Measurements from ENCODE around the gene PLEKHB2.
"Not testable (repeated sequence)": the region's sequence is repeated elsewhere in the genome, so short reads cannot be mapped to it uniquely, and the experiment has no call there.

Gene PLEKHB2

DNA sequence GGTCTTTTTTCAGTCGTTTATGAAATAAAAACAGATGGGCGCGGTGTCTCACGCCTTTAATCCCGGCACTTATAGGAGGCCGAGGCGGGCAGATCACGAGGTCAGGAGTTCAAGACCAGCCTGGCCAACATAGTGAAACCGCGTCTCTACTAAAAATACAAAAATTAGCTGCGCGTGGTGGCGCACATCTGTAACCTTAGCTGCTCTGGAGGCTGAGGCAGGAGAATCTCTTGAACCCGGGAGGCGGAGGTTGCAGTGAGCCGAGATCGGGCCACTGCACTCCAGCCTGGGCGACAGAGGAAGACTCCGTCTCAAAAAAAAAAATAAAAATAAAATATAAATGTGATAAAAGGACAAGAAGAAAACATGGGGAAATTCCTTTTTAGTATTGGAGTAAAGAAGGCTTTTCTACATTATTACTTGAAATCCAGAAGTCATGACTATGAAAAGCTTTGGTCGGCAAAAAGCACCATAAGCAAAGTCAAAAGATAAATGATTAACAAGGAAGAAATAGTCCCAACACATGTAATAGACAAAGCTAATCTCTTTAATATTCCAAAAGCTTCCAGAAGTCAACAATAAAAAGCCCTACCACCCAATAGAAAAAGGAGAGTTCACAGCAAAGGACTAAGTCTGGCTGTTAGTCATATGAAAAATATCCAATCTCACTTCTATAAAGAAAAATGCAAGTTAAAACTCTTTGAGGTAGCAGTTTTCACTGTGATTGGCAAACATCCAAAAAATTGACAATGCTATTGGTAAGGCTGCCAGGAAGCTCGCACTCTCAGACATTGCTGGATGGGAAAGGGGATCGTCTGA, 10.5 kb upstream of the PLEKHB2 start:
- peak; percentile 12 for DNase-seq

DNA sequence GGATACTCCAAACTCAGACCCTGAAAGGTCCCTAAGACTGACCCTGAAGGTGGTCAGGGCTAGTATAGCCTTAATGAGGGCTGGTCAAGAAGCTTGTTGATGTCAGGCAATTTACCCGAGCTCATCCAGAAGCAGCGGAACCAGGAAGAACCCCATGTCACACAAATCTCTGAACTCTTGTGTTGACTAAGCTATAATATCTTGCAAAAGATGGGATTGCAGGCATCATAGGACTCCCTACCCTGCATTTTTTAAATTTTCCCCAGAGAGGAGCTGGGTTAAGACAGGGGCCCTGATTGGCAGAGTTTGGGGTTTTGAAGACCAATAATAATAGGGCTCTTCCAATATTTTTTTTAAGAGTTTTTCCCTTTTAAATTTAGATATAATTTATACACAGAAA, 2.0 kb upstream of the PLEKHB2 start:
- DNase-seq, result no peak

DNA sequence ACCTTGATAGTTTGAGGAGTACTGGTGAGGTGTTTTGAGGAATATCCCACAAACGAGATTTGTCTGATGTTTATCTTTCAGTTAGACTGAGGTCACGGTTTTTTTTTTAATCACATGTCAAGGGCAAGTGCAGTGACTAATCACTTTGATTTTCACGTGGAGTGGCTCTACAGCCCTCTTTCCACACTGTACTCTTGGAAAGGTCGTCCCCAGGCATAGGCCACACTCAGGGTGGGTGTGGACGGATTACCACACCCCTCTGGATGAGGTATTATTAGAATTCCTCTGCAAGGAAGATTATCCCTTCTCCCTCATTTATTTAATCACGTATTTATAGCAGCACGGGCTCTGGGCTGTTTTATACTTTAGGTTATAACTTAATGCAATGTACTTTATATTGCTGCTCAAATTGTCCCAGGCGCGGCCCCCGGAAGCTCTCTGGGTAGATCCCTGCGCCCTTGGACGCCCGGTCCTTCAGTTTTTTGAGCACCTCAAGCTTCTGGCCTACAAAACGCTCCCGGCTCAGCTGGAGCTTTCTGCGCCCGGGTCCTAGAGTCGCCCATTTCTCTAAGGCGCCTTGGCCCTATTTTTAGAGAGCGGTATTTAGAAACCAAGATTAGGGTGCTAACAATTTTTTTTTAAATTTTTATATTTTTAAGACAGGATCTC, 515 bp upstream of the PLEKHB2 start:
- DNase-seq, result peak; percentile 85

DNA sequence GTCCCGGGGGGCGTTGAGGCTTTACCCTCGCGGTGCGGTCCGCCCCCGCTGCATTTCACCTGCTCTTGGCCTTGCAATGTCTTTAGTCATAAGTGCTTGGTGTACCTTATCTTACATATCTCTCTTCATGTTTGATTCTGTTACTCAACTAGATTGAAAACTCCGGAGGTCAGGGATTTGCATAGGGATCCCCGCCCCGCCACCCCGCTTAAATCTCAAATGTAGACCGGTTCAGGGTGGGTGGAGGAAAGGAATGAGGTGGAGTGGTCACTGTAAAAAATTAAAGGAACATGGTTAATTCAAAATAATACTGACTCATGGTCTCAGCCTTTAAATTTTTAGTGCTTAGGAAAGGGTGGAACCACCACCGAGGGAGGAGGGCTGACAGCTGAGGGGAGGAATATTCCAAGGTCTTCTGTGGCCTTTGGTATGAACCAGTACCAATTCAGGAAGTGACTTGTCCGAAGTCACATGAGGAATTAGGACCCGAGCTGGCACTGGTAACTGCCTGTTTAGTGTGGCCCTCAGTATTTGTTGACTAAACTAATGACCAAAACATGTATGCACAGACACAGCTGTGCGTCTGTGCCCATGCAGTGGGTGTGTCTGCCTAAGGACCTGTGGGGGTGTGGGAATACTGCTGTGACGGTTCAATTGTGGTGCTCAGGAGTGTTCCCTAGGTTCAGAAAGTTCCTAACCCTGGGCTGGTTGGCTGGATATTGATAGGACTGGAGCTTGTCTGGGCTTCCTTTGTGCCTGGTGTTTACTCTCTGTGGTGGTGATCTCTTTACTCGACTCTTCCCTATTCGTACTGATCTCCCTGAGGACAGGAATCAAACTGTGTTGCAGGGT, 1.0 kb downstream of the PLEKHB2 start:
- peak; percentile 64 for DNase-seq

DNA sequence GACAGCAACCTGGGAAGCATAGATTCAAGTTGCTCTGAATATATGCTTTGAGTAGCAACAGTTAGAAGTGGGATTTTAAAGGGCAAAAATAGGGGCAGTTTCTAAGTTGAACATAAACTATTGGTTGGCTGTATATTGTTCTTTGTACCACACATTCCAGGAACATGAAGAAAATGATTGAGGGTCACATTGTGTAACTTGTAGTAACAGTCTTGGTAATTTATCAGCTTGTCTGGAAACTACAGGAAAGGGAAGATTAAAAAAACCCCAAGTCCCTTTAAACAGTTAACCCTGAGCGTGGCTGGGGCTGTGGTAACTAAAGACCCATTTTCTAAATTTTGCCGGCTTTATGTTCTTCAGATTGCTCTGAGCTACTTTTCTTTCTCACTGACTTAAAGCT, 7.4 kb downstream of the PLEKHB2 start:
- no peak for DNase-seq

DNA sequence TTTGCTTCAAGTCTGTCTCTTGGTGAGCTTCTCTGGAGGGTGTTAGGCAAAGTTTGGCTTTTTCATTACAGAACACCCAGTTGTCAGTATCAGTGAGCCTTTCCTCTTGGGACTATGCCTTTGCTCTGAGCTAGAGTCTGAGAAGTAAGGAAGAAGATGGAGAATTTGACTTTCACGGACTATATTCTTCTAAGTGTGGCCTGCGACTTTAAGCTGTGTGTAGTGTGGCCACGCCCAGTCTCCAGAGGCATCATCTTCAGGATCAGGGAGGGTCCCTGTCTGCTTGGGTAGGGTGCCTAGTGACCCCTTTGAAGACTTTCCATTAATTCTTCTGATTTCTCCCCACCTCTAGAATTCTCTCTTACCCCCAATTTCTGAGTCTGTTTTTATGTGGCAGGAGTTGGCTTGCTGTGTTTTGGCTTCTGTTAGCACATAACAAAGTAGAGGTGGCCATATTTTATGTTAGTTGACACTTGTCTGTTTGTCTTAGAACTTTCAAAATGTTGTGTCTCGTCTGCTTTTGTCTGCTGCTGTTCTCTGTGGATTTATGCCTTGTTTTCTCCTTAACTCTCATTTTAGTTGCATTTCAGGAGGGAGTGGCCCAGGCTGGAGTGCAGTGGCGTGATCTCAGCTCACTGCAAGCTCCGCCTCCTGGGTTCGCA, 8.6 kb downstream of the PLEKHB2 start:
- no peak for DNase-seq

DNA sequence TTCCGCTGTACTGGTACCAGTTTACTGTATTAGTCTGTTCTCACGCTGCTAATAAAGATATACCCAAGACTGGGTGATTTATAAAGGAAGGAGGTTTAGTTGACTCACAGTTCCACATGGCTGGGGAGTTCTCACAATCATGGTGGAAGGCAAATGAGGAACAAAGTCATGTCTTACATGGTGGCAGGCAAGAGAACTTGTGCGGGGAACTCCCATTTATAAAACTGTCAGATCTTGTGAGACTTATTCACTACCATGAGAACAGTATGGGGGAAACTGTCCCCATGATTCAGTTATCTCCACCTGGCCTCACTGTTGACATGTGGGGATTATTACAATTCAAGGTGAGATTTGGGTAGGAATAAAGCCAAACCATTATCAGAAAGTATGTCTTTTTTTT, 9.8 kb downstream of the PLEKHB2 start:
- not testable (repeated sequence) for DNase-seq

DNA sequence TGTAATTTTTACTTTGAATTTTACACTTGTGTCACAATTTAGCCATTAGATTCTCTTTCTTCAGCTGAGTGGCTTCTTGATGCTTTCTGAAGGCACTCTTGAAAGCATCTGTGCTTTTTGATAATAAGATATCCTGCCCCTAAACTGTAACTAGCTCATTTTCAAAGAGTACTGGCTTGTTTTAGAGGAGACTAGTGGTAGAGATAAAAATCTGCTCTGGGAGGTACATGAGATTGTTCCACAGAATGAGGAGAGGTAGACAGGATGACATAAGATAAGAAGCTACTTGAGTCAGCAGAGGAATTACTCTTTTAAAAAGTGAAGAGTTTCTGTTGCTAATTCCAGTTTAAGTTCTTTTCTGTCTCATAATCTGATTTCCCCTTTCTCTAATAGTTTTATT, 10.6 kb downstream of the PLEKHB2 start:
- DNase-seq, result no peak

DNA sequence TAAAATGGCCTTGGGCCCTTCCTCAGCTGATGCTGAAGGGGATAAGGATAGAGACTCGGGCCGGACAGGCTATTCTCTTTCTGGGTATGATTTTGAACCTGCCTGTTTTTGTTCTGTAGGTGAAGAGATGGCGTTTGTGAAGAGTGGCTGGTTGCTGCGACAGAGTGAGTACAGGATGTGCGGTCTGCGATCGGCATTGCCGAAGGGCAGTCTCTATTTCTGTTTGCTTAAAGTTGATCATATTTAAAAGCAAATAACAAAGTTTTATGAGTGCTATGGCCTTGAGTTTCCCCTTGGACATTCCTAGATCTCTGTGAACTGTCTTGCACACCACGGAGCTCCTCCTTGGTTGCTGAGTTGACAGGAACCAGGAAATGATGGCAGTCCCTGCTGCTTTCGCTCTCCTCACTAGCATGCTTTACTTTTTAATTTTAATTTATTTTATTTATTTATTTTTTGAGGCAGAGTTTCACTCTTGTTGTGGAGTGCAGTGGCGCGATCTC, 15.7 kb downstream of the PLEKHB2 start:
- no peak for DNase-seq

DNA sequence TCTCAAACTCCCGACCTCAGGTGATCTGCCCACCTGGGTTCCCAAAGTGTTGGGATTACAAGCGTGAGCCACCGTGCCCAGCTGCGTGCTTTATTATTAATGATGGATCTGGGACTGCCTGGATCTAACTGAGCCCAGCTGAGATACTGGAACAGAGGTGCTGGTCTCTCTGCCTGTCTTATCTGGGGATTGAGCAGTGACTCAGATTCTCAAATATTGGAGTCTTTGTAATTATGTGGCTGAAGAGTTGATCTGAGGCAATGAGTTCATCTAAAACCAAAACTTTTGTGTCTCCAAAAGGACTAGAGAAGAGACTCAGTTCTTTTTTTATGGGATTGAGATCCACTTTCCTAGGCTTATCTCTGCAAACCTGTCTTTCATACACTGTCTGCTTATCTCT, 16.3 kb downstream of the PLEKHB2 start:
- DNase-seq, result no peak

DNA sequence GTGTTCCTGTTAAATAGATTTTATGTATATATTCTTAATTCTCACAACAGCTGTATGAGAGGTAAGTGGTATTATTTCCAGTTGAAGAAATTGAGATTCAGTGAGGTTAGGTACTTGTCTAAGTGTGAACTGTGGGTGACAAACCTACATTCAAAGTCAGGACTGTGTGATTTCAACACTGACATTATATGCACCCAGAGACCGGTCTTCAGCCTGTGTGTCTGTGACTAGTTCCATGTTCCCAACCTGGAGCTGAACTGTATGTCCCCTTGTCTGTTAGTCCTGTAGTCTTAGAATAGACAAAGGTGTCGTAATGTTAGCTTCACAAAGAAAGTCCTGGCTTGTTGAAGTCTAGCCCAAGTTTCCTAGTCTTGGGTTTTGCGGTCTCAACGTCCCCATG, 17.4 kb downstream of the PLEKHB2 start:
- no peak for DNase-seq

DNA sequence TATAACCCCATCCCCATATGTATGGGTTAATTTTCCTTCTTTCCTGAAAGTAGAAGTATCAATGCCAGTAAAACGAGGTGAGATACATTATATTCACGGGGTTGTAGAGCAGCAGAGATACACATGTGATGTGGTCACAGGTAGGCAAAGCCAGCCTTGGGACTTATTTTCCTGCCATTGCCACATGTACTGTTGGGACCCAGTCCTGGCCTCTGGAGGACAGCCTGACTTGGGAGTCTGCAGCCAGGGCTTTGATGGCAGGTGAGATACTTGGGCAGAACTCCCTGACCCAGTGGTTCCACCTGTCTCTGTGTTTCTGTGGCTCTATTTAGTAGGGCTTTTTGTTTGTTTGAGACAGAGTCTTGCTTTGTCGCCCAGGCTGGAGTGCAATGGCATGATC, 18.1 kb downstream of the PLEKHB2 start:
- DNase-seq, result no peak

DNA sequence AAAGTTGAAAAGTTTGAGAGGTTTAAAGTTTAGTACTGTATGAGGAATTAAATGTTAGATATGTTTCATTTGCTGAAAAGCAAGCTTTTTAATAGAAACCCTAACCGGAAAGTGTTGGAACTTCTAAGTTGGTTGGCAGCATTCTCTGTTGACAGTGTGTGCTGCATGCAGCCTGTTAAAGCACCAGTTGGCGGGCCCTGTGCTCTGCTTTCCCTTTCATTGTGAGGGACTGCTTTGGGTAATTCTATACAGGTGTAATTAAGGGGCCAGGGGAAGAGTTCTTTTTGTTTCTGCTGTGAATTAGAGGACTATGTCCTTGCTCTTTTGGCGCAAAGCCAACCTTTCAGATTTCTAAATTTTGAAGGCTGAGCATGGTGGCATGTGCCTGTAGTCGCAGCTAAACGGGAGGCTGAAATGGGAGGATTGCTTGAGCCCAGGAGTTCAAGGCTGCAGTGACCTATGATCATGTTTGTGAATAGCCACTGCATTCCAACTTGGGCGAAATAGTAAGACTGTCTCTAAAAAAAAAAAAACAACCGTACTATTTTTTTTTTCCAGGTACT, 20.1 kb downstream of the PLEKHB2 start:
- peak; percentile 92 for DNase-seq

DNA sequence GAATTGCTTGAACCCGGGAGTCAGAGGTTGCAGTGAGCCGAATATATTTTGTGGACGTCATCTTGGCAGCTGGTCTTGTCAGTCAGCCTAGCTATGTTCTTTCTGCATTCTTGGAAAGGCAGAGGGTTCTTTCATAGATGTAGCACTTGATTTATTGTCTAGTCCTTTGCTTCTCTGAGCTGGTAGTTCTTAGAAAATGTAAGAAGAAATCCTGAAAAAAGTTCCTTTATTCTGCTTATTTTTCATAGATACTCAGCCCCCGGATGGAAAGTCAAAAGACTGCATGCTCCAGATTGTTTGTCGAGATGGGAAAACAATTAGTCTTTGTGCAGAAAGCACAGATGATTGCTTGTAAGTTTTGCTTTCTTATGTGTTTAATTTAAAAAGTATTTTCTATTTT, 21.3 kb downstream of the PLEKHB2 start:
- no peak for DNase-seq

DNA sequence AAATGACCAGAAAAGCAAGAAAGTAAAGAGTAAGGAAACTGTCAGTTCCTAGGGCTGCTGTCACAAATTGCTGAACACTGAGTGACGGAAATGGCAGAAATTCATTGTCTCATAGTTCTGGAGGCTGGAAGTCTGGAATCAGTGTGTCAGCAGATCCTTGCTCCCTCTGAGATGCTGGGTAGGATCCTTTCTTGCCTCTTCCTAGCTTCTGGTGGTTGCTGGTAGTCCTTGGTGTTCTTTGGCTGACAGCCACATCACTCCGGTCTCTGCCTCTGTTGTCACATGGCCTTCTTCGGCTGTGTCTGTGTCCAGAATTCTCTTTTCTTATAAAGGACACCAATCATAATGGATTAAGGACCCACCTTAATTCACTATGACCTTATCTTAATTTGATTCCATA, 21.9 kb downstream of the PLEKHB2 start:
- DNase-seq, result no peak

DNA sequence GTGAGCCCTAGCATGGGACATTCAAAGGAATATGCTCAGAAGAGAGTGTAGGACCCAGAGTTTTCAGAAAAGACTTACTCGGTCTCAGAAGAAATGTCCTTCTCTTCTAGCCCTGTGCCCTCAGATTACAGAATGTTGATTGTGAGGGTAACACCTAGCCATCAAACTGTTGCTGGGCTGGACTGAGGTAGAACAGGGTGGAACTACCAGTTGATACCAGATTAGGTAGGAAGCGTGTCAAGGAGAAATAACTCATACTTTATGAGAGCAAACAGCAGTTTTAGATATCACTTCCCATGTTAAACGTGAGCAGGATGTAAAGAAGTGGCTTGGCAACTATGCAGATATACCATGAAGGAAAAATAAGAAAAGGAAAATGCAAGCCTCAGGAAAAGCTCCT, 22.8 kb downstream of the PLEKHB2 start:
- DNase-seq, result no peak

DNA sequence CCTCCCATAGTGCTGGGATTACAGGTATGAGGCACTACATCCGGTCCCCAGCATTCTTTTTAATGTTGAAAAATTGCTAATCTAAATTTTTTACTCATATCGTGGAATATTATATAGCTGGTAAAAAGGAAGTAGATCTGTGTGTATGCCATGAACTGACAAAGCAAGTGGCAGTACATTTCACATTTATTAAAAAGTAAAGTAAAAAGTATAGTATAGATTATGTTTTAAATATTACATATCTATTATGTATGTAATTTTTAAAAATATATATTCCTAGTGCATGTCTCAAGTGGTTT, 25.1 kb downstream of the PLEKHB2 start:
- no peak for DNase-seq

DNA sequence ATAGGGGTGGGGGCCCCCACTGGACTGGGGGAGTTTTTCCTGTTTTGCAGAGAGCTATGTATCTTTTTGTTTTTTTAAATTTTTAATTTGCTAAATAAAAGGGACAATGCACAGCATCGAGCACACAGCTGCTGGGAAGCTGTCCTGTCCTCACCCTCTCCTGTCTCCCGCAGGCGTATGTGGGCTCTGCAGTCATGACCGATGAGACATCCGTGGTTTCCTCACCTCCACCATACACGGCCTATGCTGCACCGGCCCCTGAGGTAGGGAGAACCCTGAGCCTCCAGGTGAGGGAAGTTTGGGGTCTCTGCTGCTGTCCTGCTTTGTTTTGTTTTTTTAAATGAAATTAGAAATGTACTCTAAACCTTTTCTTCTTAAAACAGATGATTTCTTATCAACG, 27.6 kb downstream of the PLEKHB2 start:
- DNase-seq, result no peak

DNA sequence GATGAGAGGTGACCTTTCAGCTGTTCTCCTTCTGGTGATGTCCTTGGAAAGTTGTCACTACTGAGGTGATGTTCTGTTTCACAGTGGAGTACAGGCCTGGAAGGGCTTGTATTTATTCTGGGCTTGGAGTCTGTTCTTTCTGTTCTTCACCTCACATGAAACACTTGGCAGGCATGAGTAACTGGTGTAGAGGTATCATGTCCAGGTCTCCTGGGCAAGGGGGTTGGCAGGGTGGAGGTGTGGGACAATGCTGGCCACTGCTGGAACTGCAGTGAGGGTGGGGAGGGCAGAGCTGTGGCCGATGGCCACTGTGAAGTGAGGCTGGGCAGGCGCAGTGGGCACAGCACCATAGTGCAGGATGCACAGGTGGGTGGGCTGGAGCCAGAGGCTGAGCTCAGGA, 35.4 kb downstream of the PLEKHB2 start:
- DNase-seq, result no peak

DNA sequence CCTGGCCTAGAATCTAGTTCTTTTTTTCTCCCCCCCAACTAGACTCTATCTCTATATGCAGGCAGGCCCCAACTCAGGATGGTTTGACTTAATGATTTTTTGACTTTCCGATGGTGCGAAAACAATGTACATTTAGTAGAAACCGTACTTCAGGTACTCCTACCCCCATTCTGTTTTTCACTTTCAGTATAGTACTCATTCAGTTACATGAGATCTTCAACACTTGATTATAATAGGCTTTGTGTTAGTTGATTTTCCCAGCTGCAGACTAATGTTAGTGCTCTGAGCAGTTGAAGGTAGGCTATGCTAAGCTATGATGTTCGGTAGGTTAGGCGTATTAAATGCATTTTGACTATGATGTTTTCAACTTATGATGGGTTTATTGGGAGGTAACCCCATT, 37.7 kb downstream of the PLEKHB2 start:
- no peak for DNase-seq

DNA sequence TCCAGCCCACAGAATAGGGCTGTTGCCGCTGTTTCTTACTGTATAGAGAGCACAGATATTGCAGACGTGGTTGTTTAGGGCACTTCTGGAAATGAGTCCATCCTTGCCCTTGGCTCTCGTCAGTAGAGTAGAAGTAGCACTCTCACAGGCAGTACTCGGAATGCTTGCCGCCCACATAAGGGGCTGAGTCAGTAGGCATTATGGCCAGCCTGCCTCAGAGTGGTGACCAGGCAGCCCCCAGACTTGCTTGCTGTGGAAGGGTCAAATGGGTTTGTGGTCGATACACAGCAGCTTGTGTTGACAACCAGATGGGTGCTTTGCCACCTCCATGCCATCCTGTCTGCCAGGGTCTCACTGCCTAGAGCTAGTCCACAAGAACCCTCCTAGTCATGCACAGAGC, 38.7 kb downstream of the PLEKHB2 start:
- DNase-seq, result no peak

DNA sequence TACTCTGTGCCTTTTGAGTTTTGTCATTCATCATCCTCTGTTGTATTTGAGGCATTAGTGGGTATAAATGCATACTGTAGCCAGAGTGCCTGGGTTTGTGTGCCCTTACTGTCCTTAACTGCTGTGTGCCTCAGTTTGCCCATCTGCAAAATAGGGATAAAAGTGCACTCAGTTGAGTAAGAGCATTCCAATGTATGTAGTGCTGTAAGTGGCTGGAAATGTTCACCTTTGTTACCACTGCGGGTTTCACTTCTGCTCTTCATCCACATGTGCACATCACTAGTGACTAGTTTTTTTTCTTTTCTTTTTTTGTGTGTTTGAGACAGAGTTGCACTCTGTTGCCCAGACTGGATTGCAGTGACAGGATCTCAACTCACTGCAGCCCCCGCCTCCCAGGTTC, 39.9 kb downstream of the PLEKHB2 start:
- DNase-seq, result no peak

DNA sequence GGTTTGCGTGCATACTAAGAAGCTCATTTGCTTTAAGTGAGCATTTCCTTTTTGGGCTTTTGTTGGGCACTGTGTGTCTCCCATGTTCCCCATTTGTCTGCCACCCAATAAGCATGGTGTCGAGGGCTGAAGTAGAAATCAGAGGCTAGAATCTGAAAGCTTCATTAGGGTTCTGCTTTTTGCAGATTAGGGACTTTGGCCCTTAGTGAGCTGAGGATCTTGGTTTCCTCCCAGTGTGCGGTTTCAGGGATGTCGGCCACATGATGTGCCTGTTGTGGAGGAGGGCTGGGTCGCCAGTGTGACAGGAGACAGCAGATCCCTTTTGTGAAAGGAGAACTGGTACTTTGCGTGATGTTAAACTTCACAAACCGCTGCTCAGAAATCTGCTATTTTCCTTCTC, 41.1 kb downstream of the PLEKHB2 start:
- no peak for DNase-seq
